Liver (tissue), 3 donors: ENCODE measurements around the gene BRD2.

ENCODE experiments used
- CTCF ChIP-seq: fragments of 150-350 bp; IDR thresholded peaks from 2 replicates; pipeline ENCODE4 v1.5.1; 2017; ENCODE audit warnings: improper control_type of control experiment, low read depth, low read length; ENCODE audit not compliant: missing input control
- GABPA ChIP-seq, 2 donors: IDR thresholded peaks in 1 of 2; conservative IDR thresholded peaks in 1 of 2; 2 replicates each; pipeline ENCODE4 v1.6.1; 2016; ENCODE audit warnings: antibody characterized with exemption in 2 of 2, mild to moderate bottlenecking in 1 of 2, moderate library complexity in 1 of 2
- MAX ChIP-seq: IDR thresholded peaks from 2 replicates; pipeline ENCODE4 v1.6.1; 2016; ENCODE audit warnings: antibody characterized with exemption
- NR2F2 ChIP-seq: IDR thresholded peaks from 2 replicates; pipeline ENCODE4 v1.6.1; 2016; ENCODE audit warnings: antibody characterized with exemption
- RAD21 ChIP-seq, 2 donors: IDR thresholded peaks; 2 replicates each; pipeline ENCODE4 v1.6.1; 2016; ENCODE audit warnings: antibody characterized with exemption in 2 of 2, mild to moderate bottlenecking in 2 of 2
- REST ChIP-seq: IDR thresholded peaks from 2 replicates; pipeline ENCODE4 v1.6.1; 2016; ENCODE audit warnings: antibody characterized with exemption, mild to moderate bottlenecking
- SP1 ChIP-seq: IDR thresholded peaks from 2 replicates; pipeline ENCODE4 v1.6.1; 2018; ENCODE audit warnings: antibody characterized with exemption, mild to moderate bottlenecking
- TAF1 ChIP-seq: conservative IDR thresholded peaks from 2 replicates; pipeline ENCODE4 v1.6.1; 2016; ENCODE audit warnings: antibody characterized with exemption, mild to moderate bottlenecking
- donor health status: healthy.
- donor health status: healthy.

- TF ChIP-seq SP1 (no peak), CTCF (no peak), REST (no peak), TAF1 (no peak), MAX (no peak), GABPA (IDR thresholded peaks at IDR 0.05 in 1 of 2, conservative IDR thresholded peaks at IDR 0.05 in 1 of 2) (no peak), NR2F2 (no peak), RAD21 (IDR thresholded peaks at IDR 0.05) (no peak)
Observed at GRCh38 chr6:32943864-32944649, 24.3 kb upstream of the BRD2 start.
